ENCODE results near the gene NFIC.

The NFIC gene

DNA sequence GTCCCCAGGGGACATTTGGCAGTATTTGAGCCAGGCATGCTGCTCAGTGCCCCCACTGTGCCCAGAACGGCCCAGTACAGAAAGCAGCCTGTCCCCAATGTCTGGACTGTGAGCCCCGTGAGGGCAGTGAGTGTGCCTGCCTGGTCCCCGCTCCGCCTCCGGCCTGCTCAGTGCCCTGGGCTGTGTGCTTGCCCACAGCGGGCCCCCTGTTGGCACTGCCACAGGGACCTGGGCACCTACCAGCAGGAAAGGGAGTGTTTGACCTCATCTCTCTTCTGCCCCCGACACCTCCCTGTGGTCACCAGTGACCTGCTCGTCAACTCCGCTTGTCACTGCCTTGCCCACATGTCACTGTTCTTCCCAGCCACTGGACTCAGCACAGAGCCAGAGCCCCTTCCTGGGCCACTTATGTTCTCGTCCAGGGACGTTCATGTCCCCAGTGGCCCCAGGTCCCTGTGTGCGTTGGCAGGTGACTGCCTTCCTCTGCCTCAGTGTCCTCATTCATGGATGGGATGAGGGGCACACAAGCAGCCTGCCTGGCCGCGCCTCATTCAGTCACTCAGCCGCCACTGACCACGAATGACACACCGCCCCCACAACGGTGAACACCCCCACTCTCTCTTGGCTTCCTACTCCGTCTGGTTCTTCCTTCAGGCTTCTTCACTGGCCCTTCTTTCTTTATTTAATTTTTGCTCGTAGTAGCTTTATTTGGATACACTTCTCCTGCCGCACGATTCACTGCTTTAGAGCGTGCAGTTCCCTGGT, 142.6 kb downstream of the NFIC start:
- no peak for DNase-seq (ENCODE audit: low read depth, low spot score)

- no peak for DNase-seq (ENCODE audit: low read depth, low spot score)
Observed at GRCh38 chr19:3509566-3509989, 143.2 kb downstream of the NFIC start.

GRCh38 chr19:3510727-3511126, 144.3 kb downstream of the NFIC start:
- DNase-seq (ENCODE audit: low read depth, low spot score) = no peak

DNA sequence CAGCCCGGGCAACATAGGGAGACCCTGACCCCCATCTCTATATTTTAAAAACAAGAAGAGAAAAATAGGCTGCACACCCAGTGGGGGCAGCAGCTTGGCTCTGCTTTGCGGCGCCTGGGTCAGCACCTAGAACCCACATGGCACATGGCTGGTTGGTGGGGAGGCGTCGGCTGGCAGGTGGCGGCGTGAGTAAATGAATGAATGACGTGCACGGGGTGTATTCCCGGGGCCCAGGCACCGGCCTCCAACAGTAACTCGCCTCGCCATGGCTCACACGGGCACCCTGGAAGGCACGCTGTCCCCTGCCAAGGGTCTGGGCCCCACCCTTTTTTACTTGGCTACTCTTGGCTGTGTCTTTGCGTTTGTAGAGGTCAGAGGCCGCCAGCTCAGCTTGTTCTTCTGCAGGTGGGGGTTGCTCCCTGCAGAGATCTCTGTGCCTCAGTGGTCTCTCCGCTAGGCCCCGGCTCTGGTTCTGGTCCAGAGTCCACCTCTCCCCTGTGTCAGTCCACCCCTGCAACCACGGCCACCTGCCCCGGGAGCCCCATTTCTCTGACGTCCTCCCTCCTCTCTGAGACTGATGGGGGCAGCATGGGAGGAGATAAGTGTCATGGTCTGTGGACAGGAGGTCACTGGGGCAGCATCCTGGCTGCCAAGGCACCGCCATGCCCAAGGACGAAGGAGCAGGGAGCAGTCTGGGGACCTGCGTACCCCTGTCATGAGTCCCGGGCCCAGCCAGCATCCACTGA, 145.3 kb downstream of the NFIC start:
- DNase-seq (ENCODE audit: low read depth, low spot score) = no peak

GRCh38 chr19:3512562-3513228, 146.3 kb downstream of the NFIC start:
- DNase-seq (ENCODE audit: low read depth, low spot score) = no peak

GRCh38 chr19:3513229-3514140, 147.1 kb downstream of the NFIC start:
- DNase-seq (ENCODE audit: low read depth, low spot score) = no peak

DNA sequence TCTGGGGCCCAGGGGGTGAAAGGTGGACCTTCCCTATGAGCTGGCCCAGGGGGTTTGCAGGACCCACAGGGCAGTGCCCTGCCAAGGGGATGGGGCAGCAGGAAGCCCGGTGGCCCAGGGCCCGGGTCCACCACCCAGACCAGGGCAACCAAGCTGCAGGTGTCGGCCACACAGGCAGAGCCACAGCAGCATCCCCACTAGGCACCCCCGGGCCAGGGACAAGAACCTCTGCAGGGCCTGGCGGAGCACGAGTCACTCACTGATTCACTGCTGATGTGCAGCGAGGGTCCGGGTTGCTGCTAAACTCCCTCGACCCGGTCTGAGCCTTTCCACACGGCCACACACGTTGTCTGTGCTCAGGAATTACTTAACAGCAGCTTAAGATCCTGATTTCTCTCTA, 148.5 kb downstream of the NFIC start:
- DNase-seq (ENCODE audit: low read depth, low spot score) = no peak

- DNase-seq (ENCODE audit: low read depth, low spot score) = no peak
Observed at GRCh38 chr19:3515891-3516422, 149.6 kb downstream of the NFIC start.

GRCh38 chr19:3516675-3517207, 150.4 kb downstream of the NFIC start:
- no peak for DNase-seq (ENCODE audit: low read depth, low spot score)

DNA sequence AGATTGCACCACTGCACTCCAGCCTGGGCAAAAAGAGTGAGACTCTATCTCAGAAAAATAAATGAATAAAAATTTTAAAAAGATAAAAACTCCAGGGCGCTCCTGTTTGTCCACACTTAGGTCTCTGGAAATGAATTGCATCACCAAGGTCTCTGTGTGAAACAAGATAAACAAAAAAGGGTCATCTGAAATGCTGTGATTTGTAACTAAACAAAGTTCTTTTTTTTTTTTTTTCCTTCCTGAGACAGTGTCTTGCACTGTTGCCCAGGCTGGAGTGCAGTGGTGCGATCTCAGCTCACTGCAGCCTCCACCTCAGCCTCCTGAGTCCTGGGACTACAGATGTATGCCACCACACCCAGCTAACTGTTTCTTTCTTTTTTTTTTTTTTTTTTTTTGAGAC, 151.3 kb downstream of the NFIC start:
- no peak for DNase-seq (ENCODE audit: low read depth, low spot score)

DNA sequence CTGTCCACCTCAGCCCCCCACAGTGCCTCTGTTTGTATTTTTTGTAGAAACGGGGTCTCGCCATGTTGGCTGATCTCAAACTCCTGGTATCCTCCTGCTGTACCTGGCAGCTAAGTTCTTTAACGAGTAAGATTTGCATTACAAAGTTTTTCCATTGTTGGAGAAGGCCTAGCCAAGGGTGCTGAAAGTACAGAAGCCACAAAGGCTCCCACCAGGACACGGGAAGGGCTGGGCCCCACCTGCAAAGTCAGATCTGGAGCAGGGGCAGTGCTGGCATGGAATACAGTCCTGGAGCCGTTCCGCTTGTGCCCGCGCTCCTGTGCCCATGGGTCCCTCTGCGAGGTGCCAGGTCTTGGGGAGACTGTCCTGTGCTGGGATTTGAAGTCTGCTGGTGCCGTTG, 151.9 kb downstream of the NFIC start:
- DNase-seq (ENCODE audit: low read depth, low spot score) = no peak

DNA sequence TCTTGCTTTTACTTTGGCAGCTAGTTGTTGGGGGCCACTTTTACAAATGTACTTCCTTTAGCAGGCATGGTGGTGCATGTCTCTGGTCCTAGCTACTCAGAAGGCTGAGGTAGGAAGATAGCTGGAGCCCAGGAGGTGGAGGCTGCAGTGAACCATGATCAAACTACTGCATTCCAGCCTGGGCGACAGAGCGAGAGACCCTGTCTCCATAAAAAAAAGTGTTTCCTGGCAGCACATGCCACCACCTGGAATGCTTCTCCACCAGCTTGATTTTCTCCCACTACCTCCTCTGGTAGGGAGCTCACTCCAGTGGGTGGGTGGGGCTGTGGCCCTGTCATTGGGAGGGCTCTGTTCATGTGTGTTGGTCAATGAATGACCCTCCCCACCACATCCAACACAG, 152.3 kb downstream of the NFIC start:
- DNase-seq (ENCODE audit: low read depth, low spot score) = no peak
